Heart left ventricle (tissue), 16 donors: ENCODE measurements around the gene CAVIN3. TPM values are rescaled to one million over a fixed set of nuclear protein-coding genes. Genes with fewer than 3 reads are reported as not detected.

ENCODE experiments used
- ATAC-seq, 4 donors: fragments of 200-7000 bp; cut with Tn5 transposase; one replicate each; pipeline ENCODE4 v1.9.1; 2020 to 2022; ENCODE audit warnings: moderate library complexity in 4 of 4, mild to moderate bottlenecking in 3 of 4, moderate number of reproducible peaks in 1 of 4
- DNase-seq, 5 donors: peaks; one replicate each; pipeline ENCODE4 v3.0.0-alpha.2; 2020
- H3K27ac ChIP-seq, 12 donors: fragments of 200-600 bp; sonication (generic) in 4 of 12; one replicate each; pipeline versions ENCODE4 v1.5.0 to v1.8.0; 2016 to 2022; ENCODE audit warnings: mild to moderate bottlenecking in 2 of 12
- H3K27me3 ChIP-seq, 9 donors: fragments of 200-600 bp; sonication (generic) in 2 of 9; one replicate each; pipeline versions ENCODE4 v1.5.1 to v1.8.0; 2016 to 2022; ENCODE audit warnings: mild to moderate bottlenecking in 3 of 9
- H3K36me3 ChIP-seq, 9 donors: fragments of 200-600 bp; sonication (generic) in 2 of 9; one replicate each; pipeline versions ENCODE4 v1.5.0 to v1.8.0; 2018 to 2022; ENCODE audit warnings: mild to moderate bottlenecking in 2 of 9
- H3K4me1 ChIP-seq, 12 donors: fragments of 200-600 bp; sonication (generic) in 4 of 12; one replicate each; pipeline versions ENCODE4 v1.5.0 to v1.8.0; 2016 to 2022; ENCODE audit warnings: mild to moderate bottlenecking in 3 of 12
- H3K4me3 ChIP-seq, 12 donors: fragments of 200-600 bp; sonication (generic) in 4 of 12; one replicate each; pipeline versions ENCODE4 v1.5.0 to v1.8.0; 2017 to 2022; ENCODE audit warnings: mild to moderate bottlenecking in 9 of 12, moderate library complexity in 4 of 12
- H3K9me3 ChIP-seq, 12 donors: fragments of 200-600 bp; sonication (generic) in 4 of 12; one replicate each; pipeline versions ENCODE4 v1.5.0 to v1.8.0; 2016 to 2022; ENCODE audit warnings: mild to moderate bottlenecking in 1 of 12
- POLR2A ChIP-seq, 2 donors: fragments of 450-650 bp; IDR thresholded peaks; one replicate each; pipeline ENCODE4 v1.6.1; 2017; ENCODE audit warnings: antibody characterized with exemption in 2 of 2, mild to moderate bottlenecking in 2 of 2, moderate library complexity in 2 of 2
- WGBS, 4 donors: extraction: QIAGEN DNeasy Blood & Tissue Kit in 2 of 4; methylation state at CpG; one replicate each; pipeline versions ENCODE4 v1.1.5 to v1.1.7; 2013 to 2018; 5-methylcytosine and 5-hydroxymethylcytosine counted together
- intact Hi-C, 10 donors: fragments of 100-400 bp; cut with DNase I; formaldehyde crosslinking; loops; one replicate each; pipeline versions ENCODE4 v1.11.1 to v1.14.2; 2022
- polyA plus RNA-seq, 2 donors: library from polyadenylated mRNA; stranded (reverse); fragments of 200-250 nt; gene quantifications; one replicate each; pipeline ENCODE4 v1.2.3, GENCODE V29; 2013
- total RNA-seq, 9 donors: library from RNA; depleted of rRNA in 2 of 9; stranded (reverse); fragments of >200 nt in 2 of 9; fragmentation: NEBNext Ultra II Directional in 3 of 9; extraction: Animal tissue kit (Norgen Biotek cat#: 25700) in 3 of 9; gene quantifications; one replicate each; pipeline versions ENCODE4 v1.1.0 to v1.2.4, GENCODE V29; 2016 to 2023
- TF ChIP-seq, protein P1 (sequence below), 12 donors: fragments of 200-600 bp; sonication (generic) in 4 of 12; IDR thresholded peaks; one replicate each; pipeline versions ENCODE4 v1.5.0 to v1.8.0; 2018 to 2022; ENCODE audit warnings: antibody characterized with exemption in 12 of 12, mild to moderate bottlenecking in 5 of 12
- donor health status: ischemic (EF 13 %, LVEDD 7.1; RV severe dilation, severe dysfunction).
- donor health status: healthy with polysubstance abuse.
- donor health status: DM: no; HTN: yes; CAD: no.
- donor health status: DM: no; HTN: no; CAD: no.
- donor health status: ischemic (EF 25% LVEDD 6.9; RV normal size, moderate dysfunction).
- donor health status: ischemic (EF 25% LVEDD 5.7; RV mildly dilated, moderate dysfunction).
- donor health status: healthy.
- donor health status: DM: yes; HTN: yes; CAD: no.
- donor health status: ischemic (EF 35%, LVEDD 5.7; RV mildly dilated, moderate dysfunction).
- donor health status: nonischemic (EF 11% LVEDD 7.7; RV severe dilation, severe dysfunction).
- donor health status: DM: yes; HTN: yes; CAD: no.
- donor health status: PGD.
- donor health status: ischemic (EF 29% LVEDD 5.4; RV normal size, mild dysfunction).
- donor health status: nonischemic (EF 23%, LVEDD 6.1; RV moderate dilation, normal function).

The CAVIN3 gene
- total and polyA plus RNA-seq, 11 donors, result 40.4 to 155 (median 92.8) TPM

DNA sequence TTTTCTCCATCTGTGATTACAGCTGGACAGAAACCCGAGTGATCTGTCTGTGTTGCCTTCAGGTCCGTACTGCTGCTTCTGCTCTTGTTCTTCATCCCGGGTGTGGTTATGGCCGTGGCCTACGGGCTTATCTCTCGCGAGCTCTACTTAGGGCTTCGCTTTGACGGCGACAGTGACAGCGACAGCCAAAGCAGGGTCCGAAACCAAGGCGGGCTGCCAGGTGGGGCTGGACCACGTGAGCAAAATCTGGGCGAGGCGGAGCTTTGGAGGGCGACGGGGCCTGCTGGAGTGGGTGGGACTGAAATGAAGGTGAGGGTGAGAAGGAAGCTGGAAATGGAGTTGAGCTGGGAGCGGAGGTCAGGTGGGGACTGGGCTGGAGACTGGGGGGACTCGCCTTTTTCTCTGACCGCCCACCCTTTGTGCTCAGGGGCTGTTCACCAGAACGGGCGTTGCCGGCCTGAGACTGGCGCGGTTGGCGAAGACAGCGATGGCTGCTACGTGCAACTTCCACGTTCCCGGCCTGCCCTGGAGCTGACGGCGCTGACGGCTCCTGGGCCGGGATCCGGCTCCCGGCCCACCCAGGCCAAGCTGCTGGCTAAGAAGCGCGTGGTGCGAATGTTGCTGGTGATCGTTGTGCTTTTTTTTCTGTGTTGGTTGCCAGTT, 49.6 kb downstream of the CAVIN3 start:
- ATAC-seq, result no peak
- Histone ChIP-seq H3K4me1 (peaks cover 0 to 21% (median 4%) of the 10 kb centered on the region in 12 donors), H3K27me3 (peaks cover 0 to 3% (median 0%) of the 10 kb centered on the region in 9 donors), H3K9me3 (no peaks in the 10 kb centered on the region), H3K27ac (no peak overlapping the region), H3K4me3 (peak overlapping the region in 1 of 12 donors; percentile 10), H3K36me3 (no peaks in the 10 kb centered on the region)
- 80 to 90% (median 86%) methylated on average over 41 of the region's 41 CpGs for WGBS, 4 donors
- no peak for DNase-seq
- TF ChIP-seq, protein P1, sequence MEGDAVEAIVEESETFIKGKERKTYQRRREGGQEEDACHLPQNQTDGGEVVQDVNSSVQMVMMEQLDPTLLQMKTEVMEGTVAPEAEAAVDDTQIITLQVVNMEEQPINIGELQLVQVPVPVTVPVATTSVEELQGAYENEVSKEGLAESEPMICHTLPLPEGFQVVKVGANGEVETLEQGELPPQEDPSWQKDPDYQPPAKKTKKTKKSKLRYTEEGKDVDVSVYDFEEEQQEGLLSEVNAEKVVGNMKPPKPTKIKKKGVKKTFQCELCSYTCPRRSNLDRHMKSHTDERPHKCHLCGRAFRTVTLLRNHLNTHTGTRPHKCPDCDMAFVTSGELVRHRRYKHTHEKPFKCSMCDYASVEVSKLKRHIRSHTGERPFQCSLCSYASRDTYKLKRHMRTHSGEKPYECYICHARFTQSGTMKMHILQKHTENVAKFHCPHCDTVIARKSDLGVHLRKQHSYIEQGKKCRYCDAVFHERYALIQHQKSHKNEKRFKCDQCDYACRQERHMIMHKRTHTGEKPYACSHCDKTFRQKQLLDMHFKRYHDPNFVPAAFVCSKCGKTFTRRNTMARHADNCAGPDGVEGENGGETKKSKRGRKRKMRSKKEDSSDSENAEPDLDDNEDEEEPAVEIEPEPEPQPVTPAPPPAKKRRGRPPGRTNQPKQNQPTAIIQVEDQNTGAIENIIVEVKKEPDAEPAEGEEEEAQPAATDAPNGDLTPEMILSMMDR (IDR thresholded peaks at IDR 0.05), result no peak
- intact Hi-C loops, result no loop called here

DNA sequence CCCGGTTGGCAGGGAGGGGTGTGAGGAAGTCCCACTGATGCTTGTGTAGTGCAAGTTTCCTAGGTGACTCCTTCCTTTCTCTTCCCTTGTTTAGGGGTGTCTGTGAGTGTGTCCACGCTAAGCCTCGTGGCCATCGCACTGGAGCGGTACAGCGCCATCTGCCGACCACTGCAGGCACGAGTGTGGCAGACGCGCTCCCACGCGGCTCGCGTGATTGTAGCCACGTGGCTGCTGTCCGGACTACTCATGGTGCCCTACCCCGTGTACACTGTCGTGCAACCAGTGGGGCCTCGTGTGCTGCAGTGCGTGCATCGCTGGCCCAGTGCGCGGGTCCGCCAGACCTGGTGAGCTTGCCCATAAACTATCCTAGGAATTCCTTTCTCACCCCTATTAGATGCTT, 50.3 kb downstream of the CAVIN3 start:
- Histone ChIP-seq H3K27me3 (no peaks in the 10 kb centered on the region), H3K4me1 (peaks cover 0 to 21% (median 4%) of the 10 kb centered on the region in 12 donors), H3K4me3 (no peak overlapping the region), H3K27ac (no peak overlapping the region), H3K9me3 (no peaks in the 10 kb centered on the region), H3K36me3 (no peaks in the 10 kb centered on the region)
- TF ChIP-seq POLR2A (IDR thresholded peaks at IDR 0.05), result no peak
- TF ChIP-seq, protein P1 (IDR thresholded peaks at IDR 0.05), result peak in 2 of 12 donors; percentile 11 to 15
- intact Hi-C loops, result no loop called here
- no peak for DNase-seq
- ATAC-seq, result no peak
- 68 to 94% (median 89%) methylated on average over 19 to 24 of the region's 24 CpGs for WGBS, 4 donors

Other genes with a start within 250 kb of the CAVIN3 start
- gene OR56B4, start 212.8 kb downstream of the CAVIN3 start, total RNA-seq, result not detected
- gene OR56B4, start 212.8 kb downstream of the CAVIN3 start, polyA plus RNA-seq, result not detected
- gene OR52B2, start 150.2 kb downstream of the CAVIN3 start, total RNA-seq, result not detected
- gene OR52B2, start 150.2 kb downstream of the CAVIN3 start, polyA plus RNA-seq, result not detected
- not detected for gene OR52W1, start 121.3 kb downstream of the CAVIN3 start, total RNA-seq
- gene OR52W1, start 121.3 kb downstream of the CAVIN3 start, polyA plus RNA-seq, result not detected
- not detected for gene C11orf42, start 114.9 kb downstream of the CAVIN3 start, total RNA-seq
- gene C11orf42, start 114.9 kb downstream of the CAVIN3 start, polyA plus RNA-seq, result not detected
- gene FHIP1B, start 85.9 kb downstream of the CAVIN3 start, total RNA-seq, result 10 to 100 TPM; 13.1 to 30.3 (median 16.3) TPM
- 10 to 100 TPM; 13.7 to 25.4 TPM for gene FHIP1B, start 85.9 kb downstream of the CAVIN3 start, polyA plus RNA-seq
- not detected for gene CNGA4, start 81.4 kb downstream of the CAVIN3 start, total RNA-seq
- under 1 TPM; 0.06 to 0.11 TPM for gene CNGA4, start 81.4 kb downstream of the CAVIN3 start, polyA plus RNA-seq
- gene CCKBR, start 60.7 kb downstream of the CAVIN3 start, total RNA-seq, result under 1 TPM in 1 of 9 donors, not detected in 8; 0.14 TPM
- not detected for gene CCKBR, start 60.7 kb downstream of the CAVIN3 start, polyA plus RNA-seq
- 10 to 100 TPM; 53.8 to 92.3 (median 67.8) TPM for gene SMPD1, start 70.0 kb upstream of the CAVIN3 start, total RNA-seq
- 10 to 100 TPM; 56.2 to 64.9 TPM for gene SMPD1, start 70.0 kb upstream of the CAVIN3 start, polyA plus RNA-seq
- 100 to 1,000 TPM in 2 of 9 donors, 10 to 100 TPM in 7; 50.3 to 101 (median 83.5) TPM for gene APBB1, start 98.6 kb upstream of the CAVIN3 start, total RNA-seq
- gene APBB1, start 98.6 kb upstream of the CAVIN3 start, polyA plus RNA-seq, result 100 to 1,000 TPM in 1 of 2 donors, 10 to 100 TPM in 1; 69.5 to 103 TPM
- gene HPX, start 120.5 kb upstream of the CAVIN3 start, total RNA-seq, result 1 to 10 TPM in 1 of 9 donors, under 1 TPM in 3, not detected in 5; 0.17 to 1.5 (median 0.35) TPM
- gene HPX, start 120.5 kb upstream of the CAVIN3 start, polyA plus RNA-seq, result under 1 TPM; 0.33 to 0.46 TPM
- 10 to 100 TPM in 6 of 9 donors, 1 to 10 TPM in 3; 7.7 to 18.8 (median 10.4) TPM for gene TRIM3, start 153.4 kb upstream of the CAVIN3 start, total RNA-seq
- 10 to 100 TPM in 1 of 2 donors, 1 to 10 TPM in 1; 9.8 to 14.7 TPM for gene TRIM3, start 153.4 kb upstream of the CAVIN3 start, polyA plus RNA-seq
- 10 to 100 TPM; 10.7 to 24.9 (median 18.9) TPM for gene ARFIP2, start 160.8 kb upstream of the CAVIN3 start, total RNA-seq
- gene ARFIP2, start 160.8 kb upstream of the CAVIN3 start, polyA plus RNA-seq, result 10 to 100 TPM; 14.0 to 36.7 TPM
- gene TIMM10B, start 161.0 kb upstream of the CAVIN3 start, total RNA-seq, result 10 to 100 TPM; 13.2 to 26.9 (median 16.1) TPM
- 10 to 100 TPM in 1 of 2 donors, 1 to 10 TPM in 1; 9.5 to 24.1 TPM for gene TIMM10B, start 161.0 kb upstream of the CAVIN3 start, polyA plus RNA-seq
- gene DNHD1, start 176.8 kb upstream of the CAVIN3 start, total RNA-seq, result 1 to 10 TPM; 3.9 to 9.4 (median 5.4) TPM
- gene DNHD1, start 176.8 kb upstream of the CAVIN3 start, polyA plus RNA-seq, result 1 to 10 TPM; 2.2 to 6.0 TPM